ENCODE measurements around the gene MRE11.

DNA sequence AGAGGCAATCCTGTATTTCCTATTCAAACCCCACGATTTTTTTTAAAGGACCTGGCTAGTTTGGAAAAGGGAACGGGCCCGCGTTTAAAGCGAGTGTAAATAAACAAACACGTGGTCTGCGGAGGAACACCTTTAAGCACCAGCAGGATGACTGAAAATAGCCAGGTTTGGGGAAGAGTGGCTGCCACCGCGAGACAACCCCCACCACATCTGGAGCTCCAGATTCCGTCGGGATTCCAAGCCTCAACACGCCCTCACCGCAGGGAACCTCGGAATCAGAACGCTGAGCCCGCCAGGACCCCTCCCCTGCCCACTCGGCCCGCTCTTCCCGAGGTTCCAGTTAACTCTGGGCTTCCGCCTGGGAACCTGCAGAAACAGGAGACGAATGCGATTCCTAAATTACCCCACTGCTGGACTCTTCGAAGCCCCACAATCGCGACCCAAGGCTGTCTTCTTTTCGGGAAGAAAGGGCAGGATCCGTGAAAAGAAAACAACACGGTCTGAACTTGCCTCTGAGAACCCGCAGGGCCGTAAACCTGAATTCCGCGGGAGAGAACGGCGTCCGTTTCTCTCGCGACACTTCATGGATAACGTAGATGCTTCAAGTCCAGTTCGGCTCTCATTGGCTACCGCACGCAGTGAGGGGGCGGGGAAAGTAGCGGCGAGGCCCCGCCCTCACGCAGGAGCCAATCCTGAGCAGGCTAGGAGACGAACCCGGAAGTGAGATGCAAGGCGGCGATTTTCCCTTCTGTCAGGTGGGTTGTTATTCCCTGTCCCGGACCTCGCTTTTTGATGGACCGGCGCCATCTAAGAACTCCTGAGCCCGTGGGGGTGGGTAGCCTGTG, at the start of gene MRE11, which contains the start of gene ANKRD49:
- TF ChIP-seq, protein P1, sequence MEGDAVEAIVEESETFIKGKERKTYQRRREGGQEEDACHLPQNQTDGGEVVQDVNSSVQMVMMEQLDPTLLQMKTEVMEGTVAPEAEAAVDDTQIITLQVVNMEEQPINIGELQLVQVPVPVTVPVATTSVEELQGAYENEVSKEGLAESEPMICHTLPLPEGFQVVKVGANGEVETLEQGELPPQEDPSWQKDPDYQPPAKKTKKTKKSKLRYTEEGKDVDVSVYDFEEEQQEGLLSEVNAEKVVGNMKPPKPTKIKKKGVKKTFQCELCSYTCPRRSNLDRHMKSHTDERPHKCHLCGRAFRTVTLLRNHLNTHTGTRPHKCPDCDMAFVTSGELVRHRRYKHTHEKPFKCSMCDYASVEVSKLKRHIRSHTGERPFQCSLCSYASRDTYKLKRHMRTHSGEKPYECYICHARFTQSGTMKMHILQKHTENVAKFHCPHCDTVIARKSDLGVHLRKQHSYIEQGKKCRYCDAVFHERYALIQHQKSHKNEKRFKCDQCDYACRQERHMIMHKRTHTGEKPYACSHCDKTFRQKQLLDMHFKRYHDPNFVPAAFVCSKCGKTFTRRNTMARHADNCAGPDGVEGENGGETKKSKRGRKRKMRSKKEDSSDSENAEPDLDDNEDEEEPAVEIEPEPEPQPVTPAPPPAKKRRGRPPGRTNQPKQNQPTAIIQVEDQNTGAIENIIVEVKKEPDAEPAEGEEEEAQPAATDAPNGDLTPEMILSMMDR (IDR thresholded peaks at IDR 0.05) = no peak
- TF ChIP-seq POLR2AphosphoS5 (IDR thresholded peaks at IDR 0.05) = peak; percentile 83 to 90

Measured in upper lobe of left lung (tissue), 4 donors.